HFF-Myc (cell line): ENCODE results near the gene GFPT1.

Experiments used
- DNase-seq: peaks from one replicate; pipeline ENCODE4 v3.0.0-alpha.2; 2011; ENCODE audit warnings: low read depth; ENCODE audit errors: extremely low read depth
- H3K4me3 ChIP-seq: replicated peaks from 2 replicates; pipeline ENCODE4 v1.5.1; 2011; ENCODE audit warnings: low read depth, mild to moderate bottlenecking, control low read depth, low read length
- TF ChIP-seq, protein P1 (sequence below): IDR thresholded peaks from 2 replicates; pipeline ENCODE4 v1.5.1; 2012; ENCODE audit warnings: mild to moderate bottlenecking, low read depth, low read length, control low read depth; ENCODE audit errors: missing control alignments

Gene GFPT1

DNA sequence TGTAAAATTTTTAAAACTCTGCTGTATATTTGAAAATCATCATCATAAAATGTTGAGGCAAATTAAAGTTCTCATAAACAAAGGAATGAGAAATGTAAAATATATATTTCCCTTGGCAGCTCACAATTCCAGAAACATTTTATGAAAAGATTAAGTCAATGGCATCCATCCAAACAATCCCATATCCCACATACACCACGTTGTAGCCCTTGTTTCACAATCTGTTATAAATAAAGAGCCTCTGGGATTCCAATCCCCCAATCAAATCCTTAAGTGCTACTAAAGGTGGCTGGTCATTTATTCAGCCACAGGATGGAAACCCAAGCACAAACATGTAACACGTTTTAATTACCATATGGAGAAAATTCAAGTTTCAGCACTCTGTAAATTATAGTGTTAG lies 51.7 kb downstream of the GFPT1 start:
- no peak for DNase-seq
- H3K4me3 ChIP-seq: no peak overlapping the region
- TF ChIP-seq, protein P1, sequence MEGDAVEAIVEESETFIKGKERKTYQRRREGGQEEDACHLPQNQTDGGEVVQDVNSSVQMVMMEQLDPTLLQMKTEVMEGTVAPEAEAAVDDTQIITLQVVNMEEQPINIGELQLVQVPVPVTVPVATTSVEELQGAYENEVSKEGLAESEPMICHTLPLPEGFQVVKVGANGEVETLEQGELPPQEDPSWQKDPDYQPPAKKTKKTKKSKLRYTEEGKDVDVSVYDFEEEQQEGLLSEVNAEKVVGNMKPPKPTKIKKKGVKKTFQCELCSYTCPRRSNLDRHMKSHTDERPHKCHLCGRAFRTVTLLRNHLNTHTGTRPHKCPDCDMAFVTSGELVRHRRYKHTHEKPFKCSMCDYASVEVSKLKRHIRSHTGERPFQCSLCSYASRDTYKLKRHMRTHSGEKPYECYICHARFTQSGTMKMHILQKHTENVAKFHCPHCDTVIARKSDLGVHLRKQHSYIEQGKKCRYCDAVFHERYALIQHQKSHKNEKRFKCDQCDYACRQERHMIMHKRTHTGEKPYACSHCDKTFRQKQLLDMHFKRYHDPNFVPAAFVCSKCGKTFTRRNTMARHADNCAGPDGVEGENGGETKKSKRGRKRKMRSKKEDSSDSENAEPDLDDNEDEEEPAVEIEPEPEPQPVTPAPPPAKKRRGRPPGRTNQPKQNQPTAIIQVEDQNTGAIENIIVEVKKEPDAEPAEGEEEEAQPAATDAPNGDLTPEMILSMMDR: no peak

DNA sequence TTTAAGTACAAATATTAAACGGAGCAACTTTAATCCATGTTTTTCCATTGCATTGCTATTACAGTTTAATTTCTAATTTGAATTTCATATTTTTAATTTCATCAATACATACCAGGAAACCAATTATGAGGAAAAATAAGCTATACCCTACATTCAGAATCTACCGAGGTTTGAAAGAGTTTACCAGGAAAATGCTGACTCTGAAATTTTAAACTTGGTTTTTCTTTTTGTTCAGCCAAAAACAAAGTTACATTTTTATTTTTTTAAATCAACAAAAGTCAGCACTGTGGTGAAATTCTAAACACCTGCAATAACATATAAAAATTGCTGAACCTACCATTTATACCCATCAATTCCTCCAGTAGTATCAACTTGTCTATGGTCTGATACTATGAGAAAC lies 53.7 kb downstream of the GFPT1 start:
- H3K4me3 ChIP-seq: no peak overlapping the region
- no peak for DNase-seq
- TF ChIP-seq, protein P1: no peak

DNA sequence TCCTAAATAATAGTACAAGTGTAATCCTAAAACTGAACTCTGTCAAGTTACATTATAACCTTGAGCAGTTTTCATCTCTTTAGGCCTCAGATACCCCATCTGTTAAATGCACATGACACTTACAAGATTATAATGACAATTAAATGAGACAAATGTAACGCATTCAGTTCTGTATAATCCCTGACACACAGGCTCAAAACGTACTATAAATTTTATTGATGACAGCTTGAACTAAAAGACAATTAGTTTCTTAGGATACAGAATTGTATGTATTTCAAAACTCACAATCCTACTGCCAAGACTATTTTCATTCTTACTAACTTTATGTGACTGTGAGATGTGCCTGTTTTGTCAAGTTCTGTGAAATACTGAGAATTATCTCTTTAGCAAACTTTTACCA lies 56.2 kb downstream of the GFPT1 start:
- TF ChIP-seq, protein P1: no peak
- H3K4me3 ChIP-seq: no peak overlapping the region
- no peak for DNase-seq

DNA sequence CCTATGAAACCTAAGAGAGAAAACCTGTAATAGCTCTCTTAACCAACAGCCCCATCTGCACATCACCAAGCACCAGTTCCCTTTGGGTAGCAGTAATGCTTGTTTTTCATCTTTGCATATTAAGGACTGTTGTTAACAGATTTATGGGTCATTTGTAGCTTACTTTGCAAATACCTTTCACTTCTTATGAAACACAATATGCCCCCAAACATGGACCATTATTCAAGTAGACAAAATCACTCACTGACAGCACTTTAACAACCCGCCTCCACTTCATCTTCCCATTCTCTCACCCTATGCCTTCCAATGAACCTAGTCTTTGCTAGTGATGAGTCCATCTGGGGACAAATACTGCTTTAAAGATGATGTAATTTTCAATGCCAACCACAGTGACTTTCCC lies 64.4 kb downstream of the GFPT1 start:
- no peak overlapping the region for H3K4me3 ChIP-seq
- DNase-seq: no peak
- TF ChIP-seq, protein P1: no peak

DNA sequence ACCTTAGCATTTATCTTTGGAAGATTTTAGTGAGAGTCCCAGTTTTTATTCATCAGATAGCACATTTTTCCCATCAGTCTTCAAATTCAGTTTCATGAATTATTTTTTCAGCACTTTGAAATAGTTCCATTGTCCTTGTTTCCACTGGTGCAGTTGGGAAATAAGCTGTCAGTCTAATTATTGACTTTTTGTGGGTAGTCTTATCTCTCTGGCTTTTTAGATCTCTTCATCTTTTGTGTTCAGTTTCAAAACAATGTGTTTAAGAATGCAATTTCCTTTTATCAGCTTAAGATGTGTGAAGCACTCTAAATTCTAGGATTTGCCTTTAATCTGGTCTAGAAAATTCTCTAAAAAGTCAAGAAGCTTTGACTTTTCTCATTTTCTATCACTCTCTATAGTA lies 70.5 kb downstream of the GFPT1 start:
- DNase-seq: no peak
- H3K4me3 ChIP-seq: no peak overlapping the region
- TF ChIP-seq, protein P1: no peak

DNA sequence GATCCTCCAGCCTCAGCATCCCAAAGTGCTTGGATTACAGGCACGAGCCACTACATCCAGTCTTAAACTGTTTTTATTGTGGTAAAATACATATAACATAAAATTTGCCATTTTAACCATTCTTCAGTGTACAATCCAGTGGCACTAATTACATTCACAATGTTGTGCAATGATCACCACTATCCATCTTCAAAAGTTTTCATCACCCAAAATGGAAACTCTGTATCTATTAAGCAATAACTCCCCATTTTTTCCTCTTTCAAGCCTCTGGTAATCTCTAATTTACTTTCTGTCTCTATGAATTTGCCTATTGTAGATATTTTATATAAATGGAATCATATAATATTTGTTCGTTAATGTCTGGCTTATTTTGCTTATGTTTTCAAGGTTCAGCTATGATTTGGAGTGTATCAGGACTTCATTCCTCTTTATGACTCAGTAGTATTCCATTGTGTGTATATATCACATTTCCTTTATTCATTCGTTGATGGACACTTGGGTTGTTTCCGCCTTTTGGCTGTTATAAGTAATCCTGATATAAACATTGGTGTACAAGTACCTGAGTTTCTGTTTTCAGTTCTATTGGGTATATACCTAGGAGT lies 71.8 kb downstream of the GFPT1 start:
- no peak for DNase-seq
- TF ChIP-seq, protein P1: no peak
- no peak overlapping the region for H3K4me3 ChIP-seq

DNA sequence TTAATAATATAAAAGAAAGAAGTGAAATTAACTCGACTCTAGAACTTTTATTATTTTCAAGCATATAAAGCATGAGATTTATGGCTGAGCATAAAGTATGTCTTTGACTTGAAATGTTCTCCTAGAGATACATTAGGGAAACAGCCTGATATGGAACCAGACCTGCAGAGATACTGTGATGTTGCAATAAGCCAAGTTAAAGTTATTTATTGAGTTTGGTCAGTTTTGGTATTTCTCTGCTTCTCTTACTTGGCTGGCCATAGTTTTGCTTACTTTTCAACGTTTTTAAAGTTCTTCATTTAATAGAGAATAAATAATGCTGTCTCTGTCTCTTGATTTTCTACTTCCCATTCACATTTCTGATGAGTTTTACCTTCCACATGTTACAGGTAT lies 76.0 kb downstream of the GFPT1 start:
- no peak for DNase-seq
- no peak overlapping the region for H3K4me3 ChIP-seq
- TF ChIP-seq, protein P1: no peak
